Keratinocyte (primary cell): ENCODE data around the gene DNAJB6. TPM values are rescaled to one million over a fixed set of nuclear protein-coding genes. Genes with fewer than 3 reads are reported as not detected.

Experiments used
- DNase-seq: peaks from one replicate; pipeline ENCODE4 v3.0.0-alpha.2; 2011; ENCODE audit warnings: low read depth, missing footprints, low spot score
- FAIRE-seq: peaks from 2 replicates; lab custom pipeline; 2011; peaks lifted over from hg19 to GRCh38; lab: Jason Lieb, UNC
- H2AFZ ChIP-seq: 2 replicates; pipeline ENCODE4 v1.6.0; 2012; ENCODE audit warnings: low read length, control low read depth, inconsistent platforms; ENCODE audit not compliant: control insufficient read depth
- H3K27ac ChIP-seq: 2 replicates; pipeline ENCODE4 v1.5.1; 2011; ENCODE audit warnings: low read length; ENCODE audit not compliant: control insufficient read depth, insufficient read depth
- H3K27me3 ChIP-seq: 3 replicates; pipeline ENCODE4 v1.6.0; 2011; ENCODE audit warnings: low read length; ENCODE audit not compliant: control insufficient read depth, insufficient read depth; ENCODE audit errors: extremely low read depth
- H3K36me3 ChIP-seq, 2 experiments: 2 replicates in 1 of 2; 3 replicates in 1 of 2; pipeline ENCODE4 v1.5.1; 2011; ENCODE audit warnings: low read length in 2 of 2, mild to moderate bottlenecking in 1 of 2; ENCODE audit not compliant: control insufficient read depth in 2 of 2, insufficient read depth in 2 of 2; ENCODE audit errors: extremely low read depth in 1 of 2
- H3K4me1 ChIP-seq: 3 replicates; pipeline ENCODE4 v1.5.1; 2011; ENCODE audit warnings: low read length; ENCODE audit not compliant: control insufficient read depth, insufficient read depth; ENCODE audit errors: extremely low read depth
- H3K4me2 ChIP-seq: 3 replicates; pipeline ENCODE4 v1.6.0; 2011; ENCODE audit warnings: low read depth, low read length; ENCODE audit not compliant: control insufficient read depth, insufficient read depth; ENCODE audit errors: extremely low read depth
- H3K4me3 ChIP-seq, 3 experiments: fragments of 200-600 bp in 1 of 3; sonication (generic) in 1 of 3; 2 replicates in 2 of 3; 3 replicates in 1 of 3; pipeline ENCODE4 v1.5.1; 2011 to 2016; ENCODE audit warnings: low read length in 3 of 3, mild to moderate bottlenecking in 3 of 3, control low read depth in 2 of 3, inconsistent platforms in 1 of 3, low read depth in 1 of 3, mixed read lengths in 1 of 3, mixed run types in 1 of 3, moderate library complexity in 1 of 3; ENCODE audit not compliant: control insufficient read depth in 2 of 3, insufficient read depth in 2 of 3; ENCODE audit errors: extremely low read depth in 1 of 3
- H3K79me2 ChIP-seq: 2 replicates; pipeline ENCODE4 v1.6.0; 2012; ENCODE audit warnings: low read length; ENCODE audit not compliant: control insufficient read depth, insufficient read depth
- H3K9ac ChIP-seq: 3 replicates; pipeline ENCODE4 v1.6.0; 2011; ENCODE audit warnings: low read length; ENCODE audit not compliant: control insufficient read depth, insufficient read depth; ENCODE audit errors: extremely low read depth
- H3K9me1 ChIP-seq: 3 replicates; pipeline ENCODE4 v1.6.0; 2011; ENCODE audit warnings: low read length; ENCODE audit not compliant: control insufficient read depth, insufficient read depth; ENCODE audit errors: extremely low read depth
- H3K9me3 ChIP-seq: 2 replicates; pipeline ENCODE4 v1.5.1; 2012; ENCODE audit warnings: low read depth, low read length; ENCODE audit not compliant: control insufficient read depth
- H4K20me1 ChIP-seq: 3 replicates; pipeline ENCODE4 v1.6.0; 2011; ENCODE audit warnings: low read length; ENCODE audit not compliant: control insufficient read depth, insufficient read depth; ENCODE audit errors: extremely low read depth
- EZH2 ChIP-seq: IDR thresholded peaks from one replicate; pipeline ENCODE4 v1.6.1; 2012; ENCODE audit warnings: inconsistent platforms, mild to moderate bottlenecking, low read length, moderate library complexity
- dilution Hi-C: fragments of 300-500 bp; cut with MboI; formaldehyde crosslinking; loops from one replicate; pipeline ENCODE4 v1.7.0; 2020; ENCODE audit warnings: low sequenced_read_pairs; ENCODE audit not compliant: extremely low pct_ligation_motif_present
- polyA plus RNA-seq, 5 experiments: library from polyadenylated mRNA; depleted of rRNA in 3 of 5; stranded (reverse) in 3 of 5; stranded (forward) in 1 of 5; unstranded in 1 of 5; fragments of >200 nt; gene quantifications; 1 replicate in 1 of 5; 2 replicates in 3 of 5; 3 replicates in 1 of 5; pipeline versions ENCODE4 v1.2.1 to v1.2.3, GENCODE V29; 2011 to 2012; ENCODE audit warnings: missing spikeins in 2 of 5, low read depth in 1 of 5, low replicate concordance in 1 of 5
- TF ChIP-seq, protein P1 (sequence below), 3 experiments: IDR thresholded peaks in 1 of 3; conservative IDR thresholded peaks in 1 of 3; optimal IDR thresholded peaks in 1 of 3; 2 replicates in 2 of 3; 3 replicates in 1 of 3; pipeline versions ENCODE3 to v1.5.1; 2011; ENCODE audit warnings: low read length in 3 of 3, mild to moderate bottlenecking in 3 of 3, moderate library complexity in 2 of 3, control low read depth in 1 of 3, inconsistent platforms in 1 of 3; ENCODE audit not compliant: insufficient read depth in 2 of 3; ENCODE audit errors: extremely low read depth in 1 of 3

Gene DNAJB6
- polyA plus RNA-seq, 1 donor (not counting 4 experiments of a cell fraction or from before 2014, with no cell fraction given) = 152 TPM

DNA sequence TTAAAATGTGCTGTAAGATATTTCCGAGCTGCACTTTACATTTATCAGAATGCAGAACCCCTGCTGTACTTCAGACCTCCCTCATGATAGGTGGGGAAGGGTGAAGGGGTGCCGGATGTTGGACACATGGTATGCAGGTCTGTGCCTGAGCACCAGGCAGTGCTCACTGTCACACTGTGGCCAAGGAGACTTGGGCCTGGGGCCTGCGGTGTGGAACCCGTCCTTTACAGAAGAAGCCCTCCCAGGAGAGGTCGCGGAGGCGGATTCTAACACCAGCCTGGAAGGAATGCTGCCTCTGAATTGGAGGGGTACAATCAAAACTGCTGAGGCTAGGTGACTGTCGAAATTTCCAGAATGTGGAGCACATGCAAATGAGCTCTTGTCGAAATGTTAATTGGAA is 34.5 kb downstream of the DNAJB6 start:
- Histone ChIP-seq H3K79me2 (peaks cover 92% of the 10 kb centered on the region), H3K9ac (no peak overlapping the region), H3K9me1 (no peaks in the 10 kb centered on the region), H3K36me3 (peaks cover 40 to 58% of the 10 kb centered on the region in 2 experiments), H3K9me3 (no peaks in the 10 kb centered on the region), H3K27me3 (no peaks in the 10 kb centered on the region), H3K4me3 (no peak overlapping the region), H2AFZ (no peak overlapping the region), H3K4me1 (no peaks in the 10 kb centered on the region), H3K27ac (no peak overlapping the region), H4K20me1 (peaks cover 33% of the 10 kb centered on the region), H3K4me2 (no peak overlapping the region)
- dilution Hi-C loops = no loop called here
- no peak for FAIRE-seq
- TF ChIP-seq, protein P1, sequence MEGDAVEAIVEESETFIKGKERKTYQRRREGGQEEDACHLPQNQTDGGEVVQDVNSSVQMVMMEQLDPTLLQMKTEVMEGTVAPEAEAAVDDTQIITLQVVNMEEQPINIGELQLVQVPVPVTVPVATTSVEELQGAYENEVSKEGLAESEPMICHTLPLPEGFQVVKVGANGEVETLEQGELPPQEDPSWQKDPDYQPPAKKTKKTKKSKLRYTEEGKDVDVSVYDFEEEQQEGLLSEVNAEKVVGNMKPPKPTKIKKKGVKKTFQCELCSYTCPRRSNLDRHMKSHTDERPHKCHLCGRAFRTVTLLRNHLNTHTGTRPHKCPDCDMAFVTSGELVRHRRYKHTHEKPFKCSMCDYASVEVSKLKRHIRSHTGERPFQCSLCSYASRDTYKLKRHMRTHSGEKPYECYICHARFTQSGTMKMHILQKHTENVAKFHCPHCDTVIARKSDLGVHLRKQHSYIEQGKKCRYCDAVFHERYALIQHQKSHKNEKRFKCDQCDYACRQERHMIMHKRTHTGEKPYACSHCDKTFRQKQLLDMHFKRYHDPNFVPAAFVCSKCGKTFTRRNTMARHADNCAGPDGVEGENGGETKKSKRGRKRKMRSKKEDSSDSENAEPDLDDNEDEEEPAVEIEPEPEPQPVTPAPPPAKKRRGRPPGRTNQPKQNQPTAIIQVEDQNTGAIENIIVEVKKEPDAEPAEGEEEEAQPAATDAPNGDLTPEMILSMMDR (optimal IDR thresholded peaks at IDR 0.05 in 1 of 3, IDR thresholded peaks at IDR 0.05 in 1 of 3, conservative IDR thresholded peaks at IDR 0.05 in 1 of 3; ENCODE audit: extremely low read depth in 1 of 3, insufficient read depth in 2 of 3, low read length in 3 of 3) = no peak
- TF ChIP-seq EZH2 = no peak
- DNase-seq = no peak

DNA sequence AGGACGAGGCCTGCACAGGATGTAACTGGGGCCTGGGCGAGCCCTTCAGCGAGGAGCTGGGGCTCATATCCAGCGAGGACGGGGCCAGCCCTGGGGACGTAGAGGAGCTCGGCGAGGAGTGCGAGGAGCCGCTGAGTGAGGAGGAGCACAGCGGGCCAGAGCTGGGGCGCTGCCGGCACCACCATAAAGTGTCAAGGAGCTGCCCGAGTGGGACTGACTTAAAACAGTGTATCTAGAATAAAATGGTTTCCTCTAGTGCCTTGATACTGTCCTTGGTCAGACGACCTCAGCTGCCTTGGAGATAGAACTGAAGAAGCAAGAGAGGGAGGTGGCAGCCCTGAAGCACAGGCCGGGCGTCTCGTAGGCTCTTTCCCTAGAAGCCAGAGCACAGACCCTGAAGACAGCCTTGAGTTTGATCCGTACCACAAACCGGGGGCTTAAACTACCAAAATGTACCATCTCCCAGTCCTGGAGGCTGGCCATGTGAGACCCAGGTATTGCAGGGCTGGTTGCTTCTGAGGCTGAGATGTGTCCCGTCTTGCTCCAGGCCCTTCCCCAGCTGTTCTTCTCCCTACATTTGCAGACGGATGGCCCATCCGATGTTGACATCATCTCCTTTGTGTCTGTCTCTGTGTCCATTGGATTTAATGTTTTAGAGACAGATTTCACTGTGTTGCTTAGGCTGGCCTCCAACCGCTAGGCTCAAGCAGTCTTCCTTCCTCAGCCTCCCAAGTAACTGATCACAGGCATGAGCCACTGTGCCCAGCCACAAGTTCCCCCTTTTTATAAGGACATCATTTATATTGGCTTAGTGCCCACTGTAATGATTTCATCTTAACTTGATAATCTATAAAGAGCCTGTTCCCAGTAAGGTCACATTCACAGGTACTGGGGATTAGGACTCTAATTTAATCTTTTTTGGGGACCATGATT is 35.8 kb downstream of the DNAJB6 start:
- TF ChIP-seq, protein P1 (optimal IDR thresholded peaks at IDR 0.05 in 1 of 3, IDR thresholded peaks at IDR 0.05 in 1 of 3, conservative IDR thresholded peaks at IDR 0.05 in 1 of 3; ENCODE audit: extremely low read depth in 1 of 3, insufficient read depth in 2 of 3, low read length in 3 of 3) = no peak
- TF ChIP-seq EZH2 = no peak
- no peak overlapping the region for H3K4me3 ChIP-seq
- H3K4me1 ChIP-seq = no peaks in the 10 kb centered on the region
- dilution Hi-C loops = no loop called here
- H3K9me1 ChIP-seq = no peaks in the 10 kb centered on the region
- no peak overlapping the region for H2AFZ ChIP-seq
- H3K9me3 ChIP-seq = no peaks in the 10 kb centered on the region
- peaks cover 92% of the 10 kb centered on the region for H3K79me2 ChIP-seq
- H4K20me1 ChIP-seq = peaks cover 33% of the 10 kb centered on the region
- no peaks in the 10 kb centered on the region for H3K27me3 ChIP-seq
- H3K9ac ChIP-seq = no peak overlapping the region
- no peak overlapping the region for H3K27ac ChIP-seq
- peaks cover 39 to 52% of the 10 kb centered on the region in 2 experiments for H3K36me3 ChIP-seq
- FAIRE-seq (no peak), DNase-seq (no peak)
- H3K4me2 ChIP-seq = no peak overlapping the region
